ENCODE measurements around the gene SPAG16. TPM values are rescaled to one million over a fixed set of nuclear protein-coding genes. Genes with fewer than 3 reads are reported as not detected.

SPAG16 gene
- total and polyA plus RNA-seq, 2 donors from 2014 or later: 35.9 to 38.5 TPM

GRCh38 chr2:214192711-214193110 is 908.4 kb downstream of the SPAG16 start:
- Histone ChIP-seq H3K9me3 (ENCODE audit: control insufficient read depth in 2 of 3, insufficient read depth in 1 of 3, low read length in 3 of 3) (no peaks in the 10 kb centered on the region), H3K36me3 (ENCODE audit: control insufficient read depth in 2 of 3, insufficient read depth in 3 of 3, low read length in 3 of 3) (no peaks in the 10 kb centered on the region), H3K9ac (ENCODE audit: low read length in 3 of 3) (no peak overlapping the region), H3K4me1 (ENCODE audit: control insufficient read depth in 2 of 3, insufficient read depth in 2 of 3, low read depth in 1 of 3, low read length in 3 of 3) (no peaks in the 10 kb centered on the region), H3K4me3 (ENCODE audit: low read length in 3 of 3) (no peak overlapping the region), H3K27ac (ENCODE audit: low read depth in 2 of 2, low read length in 2 of 2) (no peak overlapping the region), H3K27me3 (ENCODE audit: control insufficient read depth, insufficient read depth, low read length) (no peaks in the 10 kb centered on the region)
- TF ChIP-seq CTCF (IDR thresholded peaks at IDR 0.05; ENCODE audit: borderline replicate concordance, extremely low read depth, insufficient read depth): no peak
- intact Hi-C loops (cut with DNase I): no loop called here
- FAIRE-seq (no peak), DNase-seq (no peak)

GRCh38 chr2:214193943-214194342 is 909.7 kb downstream of the SPAG16 start:
- Histone ChIP-seq H3K4me1 (ENCODE audit: control insufficient read depth in 2 of 3, insufficient read depth in 2 of 3, low read depth in 1 of 3, low read length in 3 of 3) (no peaks in the 10 kb centered on the region), H3K9ac (ENCODE audit: low read length in 3 of 3) (no peak overlapping the region), H3K4me3 (ENCODE audit: low read length in 3 of 3) (no peak overlapping the region), H3K36me3 (ENCODE audit: control insufficient read depth in 2 of 3, insufficient read depth in 3 of 3, low read length in 3 of 3) (no peaks in the 10 kb centered on the region), H3K9me3 (ENCODE audit: control insufficient read depth in 2 of 3, insufficient read depth in 1 of 3, low read length in 3 of 3) (no peaks in the 10 kb centered on the region), H3K27me3 (ENCODE audit: control insufficient read depth, insufficient read depth, low read length) (no peaks in the 10 kb centered on the region), H3K27ac (ENCODE audit: low read depth in 2 of 2, low read length in 2 of 2) (no peak overlapping the region)
- intact Hi-C loops (cut with DNase I): no loop called here
- DNase-seq (no peak), FAIRE-seq (no peak)
- no peak for TF ChIP-seq CTCF (IDR thresholded peaks at IDR 0.05; ENCODE audit: borderline replicate concordance, extremely low read depth, insufficient read depth)

GRCh38 chr2:214196260-214196659 is 912.0 kb downstream of the SPAG16 start:
- FAIRE-seq: no peak

More at GRCh38 chr2:214196260-214196659, 912.0 kb downstream of the SPAG16 start:
- no peaks in the 10 kb centered on the region for H3K9me3 ChIP-seq (ENCODE audit: control insufficient read depth in 2 of 3, insufficient read depth in 1 of 3, low read length in 3 of 3)
- H3K27ac ChIP-seq (ENCODE audit: low read depth in 2 of 2, low read length in 2 of 2): no peak overlapping the region
- no peak overlapping the region for H3K4me3 ChIP-seq (ENCODE audit: low read length in 3 of 3)
- H3K9ac ChIP-seq (ENCODE audit: low read length in 3 of 3): no peak overlapping the region
- H3K4me1 ChIP-seq (ENCODE audit: control insufficient read depth in 2 of 3, insufficient read depth in 2 of 3, low read depth in 1 of 3, low read length in 3 of 3): no peaks in the 10 kb centered on the region
- DNase-seq: no peak
- intact Hi-C loops (cut with DNase I): no loop called here
- no peaks in the 10 kb centered on the region for H3K36me3 ChIP-seq (ENCODE audit: control insufficient read depth in 2 of 3, insufficient read depth in 3 of 3, low read length in 3 of 3)
- TF ChIP-seq CTCF (IDR thresholded peaks at IDR 0.05; ENCODE audit: borderline replicate concordance, extremely low read depth, insufficient read depth): no peak
- H3K27me3 ChIP-seq (ENCODE audit: control insufficient read depth, insufficient read depth, low read length): no peaks in the 10 kb centered on the region

All from kidney (tissue), 14 donors.